GM06990 (cell line): Measurements from ENCODE around the gene METTL13.
A peak's percentile ranks its signal among the peaks of the same experiment; 100 is the strongest.

Source experiments
- DNase-seq: peaks from one replicate; pipeline ENCODE4 v3.0.0-alpha.2; 2011; ENCODE audit not compliant: insufficient read length; ENCODE audit errors: extremely low read depth
- H3K27me3 ChIP-seq: replicated peaks from 2 replicates; pipeline ENCODE4 v1.6.0; 2011; ENCODE audit warnings: low read length; ENCODE audit not compliant: control insufficient read depth, insufficient read depth
- H3K36me3 ChIP-seq: 2 replicates; pipeline ENCODE4 v1.5.1; 2011; ENCODE audit warnings: low read length; ENCODE audit not compliant: control insufficient read depth, insufficient read depth
- H3K4me3 ChIP-seq: replicated peaks from 2 replicates; pipeline ENCODE4 v1.5.1; 2011; ENCODE audit warnings: low read depth, mild to moderate bottlenecking, control low read depth, low read length
- TF ChIP-seq, protein P1 (sequence below): IDR thresholded peaks from 2 replicates; pipeline ENCODE4 v1.5.1; 2011; ENCODE audit warnings: low read length, control low read depth, mild to moderate bottlenecking, inconsistent platforms; ENCODE audit not compliant: insufficient read depth, poor library complexity, severe bottlenecking

The METTL13 gene

DNA sequence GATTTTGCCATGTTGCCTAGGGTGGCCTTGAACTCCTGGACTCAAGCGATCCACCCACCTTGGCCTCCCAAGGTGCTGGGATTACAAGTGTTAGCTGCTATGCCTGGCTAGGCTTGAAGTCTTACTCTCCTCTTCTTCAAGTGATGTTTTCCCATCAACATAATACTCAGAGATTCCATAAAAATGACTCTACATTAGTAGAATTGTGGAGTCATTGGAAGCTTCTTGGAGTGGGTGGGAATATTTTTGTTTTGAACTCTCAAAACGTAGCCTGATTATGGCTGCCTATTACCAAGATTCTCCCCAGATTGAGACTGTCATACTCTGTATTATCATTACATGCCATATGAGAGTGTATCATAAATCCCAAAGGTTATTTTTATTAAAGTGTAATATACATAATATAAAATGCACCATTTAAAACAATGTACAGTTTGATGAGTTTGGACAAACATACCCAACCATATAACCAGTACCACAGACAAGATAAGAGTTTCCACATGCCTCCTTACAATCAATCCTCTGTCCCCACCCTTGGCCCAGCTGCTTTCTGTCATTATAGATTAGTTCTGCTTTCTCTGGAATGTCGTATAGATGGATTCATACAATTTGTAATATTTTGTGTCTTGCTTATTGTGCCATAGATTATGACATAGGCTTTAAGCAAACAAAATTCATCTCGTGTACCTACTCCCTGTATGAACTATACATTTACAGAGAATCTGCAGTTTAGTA lies 51.8 kb downstream of the METTL13 start:
- Histone ChIP-seq H3K4me3 (no peak overlapping the region), H3K27me3 (no peaks in the 10 kb centered on the region), H3K36me3 (no peaks in the 10 kb centered on the region)
- DNase-seq: no peak
- TF ChIP-seq, protein P1, sequence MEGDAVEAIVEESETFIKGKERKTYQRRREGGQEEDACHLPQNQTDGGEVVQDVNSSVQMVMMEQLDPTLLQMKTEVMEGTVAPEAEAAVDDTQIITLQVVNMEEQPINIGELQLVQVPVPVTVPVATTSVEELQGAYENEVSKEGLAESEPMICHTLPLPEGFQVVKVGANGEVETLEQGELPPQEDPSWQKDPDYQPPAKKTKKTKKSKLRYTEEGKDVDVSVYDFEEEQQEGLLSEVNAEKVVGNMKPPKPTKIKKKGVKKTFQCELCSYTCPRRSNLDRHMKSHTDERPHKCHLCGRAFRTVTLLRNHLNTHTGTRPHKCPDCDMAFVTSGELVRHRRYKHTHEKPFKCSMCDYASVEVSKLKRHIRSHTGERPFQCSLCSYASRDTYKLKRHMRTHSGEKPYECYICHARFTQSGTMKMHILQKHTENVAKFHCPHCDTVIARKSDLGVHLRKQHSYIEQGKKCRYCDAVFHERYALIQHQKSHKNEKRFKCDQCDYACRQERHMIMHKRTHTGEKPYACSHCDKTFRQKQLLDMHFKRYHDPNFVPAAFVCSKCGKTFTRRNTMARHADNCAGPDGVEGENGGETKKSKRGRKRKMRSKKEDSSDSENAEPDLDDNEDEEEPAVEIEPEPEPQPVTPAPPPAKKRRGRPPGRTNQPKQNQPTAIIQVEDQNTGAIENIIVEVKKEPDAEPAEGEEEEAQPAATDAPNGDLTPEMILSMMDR: no peak

DNA sequence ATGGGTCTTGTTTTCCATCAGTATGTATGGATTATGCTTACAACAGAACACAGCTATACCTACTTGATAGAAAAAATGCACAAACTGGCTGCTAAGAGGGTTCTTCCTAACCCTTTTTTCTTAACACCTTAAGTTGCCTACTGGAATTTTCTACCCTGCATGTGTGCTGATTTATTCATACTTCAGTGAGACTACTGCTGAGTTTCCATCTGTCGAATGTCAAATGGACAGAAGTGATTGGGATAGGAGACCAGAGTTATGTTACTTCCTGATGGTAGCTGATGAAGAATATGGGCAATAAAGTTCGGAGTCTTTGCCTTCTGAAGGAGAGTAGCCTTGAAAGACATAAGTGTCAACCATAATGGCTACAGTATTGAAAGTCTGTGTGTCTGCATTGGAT lies 53.4 kb downstream of the METTL13 start:
- TF ChIP-seq, protein P1: no peak
- DNase-seq: no peak
- no peak overlapping the region for H3K4me3 ChIP-seq

DNA sequence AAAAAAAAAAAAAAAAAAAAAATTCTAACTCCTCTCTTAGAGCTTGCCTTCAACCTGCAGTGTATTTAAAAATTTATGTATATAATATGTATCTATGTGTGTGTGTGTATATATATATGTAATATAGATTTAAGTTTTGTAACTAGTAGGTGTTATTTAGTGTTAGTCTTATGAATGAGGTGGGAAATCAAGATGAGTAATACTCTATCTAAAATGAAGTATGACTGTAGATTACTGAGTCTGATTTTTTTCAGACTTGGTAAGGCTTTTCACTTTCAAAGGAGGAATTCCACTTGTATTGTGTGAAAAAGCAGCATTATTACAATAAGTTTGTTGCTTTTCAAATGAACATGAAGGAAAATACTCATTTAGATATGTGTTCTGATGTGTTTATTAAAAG lies 54.4 kb downstream of the METTL13 start:
- TF ChIP-seq, protein P1: no peak
- no peak for DNase-seq
- H3K36me3 ChIP-seq: no peaks in the 10 kb centered on the region
- no peak overlapping the region for H3K4me3 ChIP-seq
- no peaks in the 10 kb centered on the region; the same call in 1 of the 2 replicates for H3K27me3 ChIP-seq

More for the DNA sequence above, 53.4 kb downstream of the METTL13 start:
- H3K27me3 ChIP-seq: no peaks in the 10 kb centered on the region; the same call in 1 of the 2 replicates
- H3K36me3 ChIP-seq: no peaks in the 10 kb centered on the region

DNA sequence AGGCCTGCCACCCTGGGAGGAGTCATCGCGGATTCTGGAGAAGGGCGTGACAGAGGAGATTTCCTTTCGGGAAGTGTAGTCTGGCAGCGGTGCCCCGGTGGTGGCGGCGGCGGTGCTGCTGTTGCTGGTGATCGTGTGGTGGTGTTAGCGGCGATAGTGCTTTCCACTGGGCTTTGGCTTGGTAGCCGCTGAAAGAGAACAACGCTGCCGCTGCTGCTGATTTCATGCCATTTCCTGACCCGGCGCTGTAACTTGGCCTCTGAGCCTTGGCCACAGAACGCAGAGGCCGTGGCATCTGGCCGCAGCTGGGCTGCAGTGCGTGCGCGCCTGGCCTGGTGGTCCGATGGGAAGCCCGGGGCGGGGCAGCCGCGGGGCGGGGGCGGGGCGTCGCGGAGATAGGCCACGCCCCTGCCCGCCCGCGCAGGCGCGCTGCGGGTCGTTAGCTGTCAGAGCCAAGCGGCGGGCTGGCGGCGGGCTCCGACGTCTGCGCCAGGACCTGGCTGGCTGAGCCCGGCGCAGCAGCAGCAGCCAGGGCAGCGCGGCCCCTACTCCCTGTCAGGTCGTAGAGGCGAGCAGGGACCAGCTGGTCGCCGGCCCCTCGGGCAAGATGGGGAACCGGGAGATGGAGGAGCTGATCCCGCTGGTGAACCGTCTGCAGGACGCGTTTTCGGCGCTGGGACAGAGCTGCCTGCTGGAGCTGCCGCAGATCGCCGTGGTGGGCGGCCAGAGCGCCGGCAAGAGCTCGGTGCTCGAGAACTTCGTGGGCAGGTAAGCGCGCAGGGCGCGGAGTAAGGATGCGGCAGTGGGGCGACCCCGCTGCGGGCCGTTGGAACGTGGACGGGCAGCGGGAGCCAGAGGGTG lies 59.8 kb downstream of the METTL13 start, which contains the start of gene DNM3:
Gene DNM3 (plus strand): TSS at position 449 of the 861 bp plus-strand sequence. CDS start 159 bp downstream, at position 608.
- peaks cover 3% of the 10 kb centered on the region for H3K27me3 ChIP-seq
- H3K4me3 ChIP-seq: peak within 1 kb of the TSS; percentile 60
- TF ChIP-seq, protein P1: no peak
- no peaks in the 10 kb centered on the region for H3K36me3 ChIP-seq
- peak; percentile 82 for DNase-seq

DNA sequence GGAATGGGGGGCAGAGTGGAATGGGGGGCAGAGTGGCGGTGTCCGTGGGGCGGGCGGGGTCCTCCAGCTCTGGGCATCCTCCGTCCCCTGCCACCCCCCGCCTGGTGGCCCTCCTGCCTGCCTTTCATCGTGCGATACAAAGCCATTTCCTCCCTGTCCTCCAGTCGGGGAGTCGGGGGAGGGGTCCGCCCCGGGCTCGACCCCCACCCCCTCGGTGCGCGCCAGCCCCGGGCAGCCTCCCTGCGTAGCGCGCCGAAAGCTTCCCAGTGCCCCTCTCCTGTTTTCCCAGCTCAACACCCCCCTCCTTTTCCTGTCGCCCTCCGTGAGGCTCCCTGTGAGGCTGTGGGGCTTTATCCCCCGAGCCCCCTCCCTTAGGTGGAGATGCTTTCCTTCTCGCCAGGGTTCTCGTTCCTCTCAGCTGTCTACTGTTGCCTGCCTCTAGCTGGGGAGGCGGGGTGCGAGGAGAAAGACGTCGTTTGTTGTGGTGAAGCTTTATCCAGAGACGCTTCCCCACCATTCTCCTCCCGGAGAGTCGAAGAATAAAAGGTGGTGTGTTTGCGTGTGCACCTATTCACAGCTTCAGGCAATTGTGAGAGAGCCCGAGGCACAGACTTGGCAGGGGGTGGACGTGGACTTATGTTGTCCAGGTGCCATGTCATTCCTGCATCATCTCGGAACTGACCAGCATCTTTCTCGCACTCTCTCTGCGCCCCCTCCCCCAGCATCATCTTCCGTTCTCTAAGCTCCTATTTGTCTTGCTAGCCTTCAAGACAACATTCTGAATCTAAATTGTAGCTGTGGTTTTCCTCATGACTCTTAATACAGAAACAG lies 60.7 kb downstream of the METTL13 start:
- TF ChIP-seq, protein P1: no peak
- H3K27me3 ChIP-seq: peaks cover 3% of the 10 kb centered on the region
- H3K36me3 ChIP-seq: no peaks in the 10 kb centered on the region
- H3K4me3 ChIP-seq: peak overlapping the region; percentile 60
- DNase-seq: peak; percentile 13
